HG03521 (cell line): Measurements from ENCODE around the gene SSB.
A peak's percentile ranks its signal among the peaks of the same experiment; 100 is the strongest.
"Not testable (repeated sequence)": the region's sequence is repeated elsewhere in the genome, so short reads cannot be mapped to it uniquely, and the experiment has no call there.

Experiments used
- ATAC-seq: cut with Tn5 transposase; IDR thresholded peaks from one replicate; pipeline ENCODE4 v1.9.1; 2021; ENCODE audit warnings: mild to moderate bottlenecking, moderate library complexity; ENCODE audit not compliant: unreplicated experiment

SSB gene

DNA sequence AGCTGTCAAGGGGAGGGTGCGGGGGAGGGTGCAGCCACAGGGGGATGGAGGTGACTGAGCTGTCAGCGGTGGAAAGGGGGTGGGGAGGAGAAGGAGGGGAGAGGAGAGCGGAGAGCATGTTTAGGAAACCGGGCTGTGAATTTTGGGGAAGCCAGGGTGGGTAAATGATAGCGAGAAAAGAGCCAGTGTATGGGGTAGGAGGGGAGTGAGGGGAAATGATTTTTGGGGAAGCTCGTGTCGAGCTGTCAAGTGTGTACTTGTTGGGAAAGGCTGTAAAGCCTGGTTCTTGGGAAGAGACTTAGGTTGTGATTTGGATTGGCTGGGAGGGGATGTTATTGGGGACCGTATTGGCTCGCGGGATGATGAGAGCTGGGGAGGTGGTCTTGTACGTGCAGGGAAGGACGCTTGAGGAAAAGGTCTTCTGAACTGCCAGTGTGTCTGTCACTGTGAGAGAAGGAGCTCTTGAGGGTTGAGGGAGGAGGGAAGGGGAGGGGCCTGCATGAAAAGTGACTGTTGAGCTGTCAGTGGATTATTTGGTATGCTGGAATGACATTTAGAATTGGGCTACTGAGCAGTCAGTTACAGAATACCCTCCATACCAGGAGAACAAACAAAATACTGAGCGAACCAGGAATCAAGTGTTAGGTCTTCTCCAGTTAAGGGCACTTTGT, 29.6 kb downstream of the SSB start:
- ATAC-seq: peak; percentile 3

GRCh38 chr2:169834401-169834800, 35.7 kb downstream of the SSB start:
- ATAC-seq: no peak

- no peak for ATAC-seq
Measured at GRCh38 chr2:169838743-169839489, 40.2 kb downstream of the SSB start.

- ATAC-seq: no peak
Measured at GRCh38 chr2:169839954-169840746, 41.5 kb downstream of the SSB start.

- ATAC-seq: no peak
Measured at GRCh38 chr2:169840747-169841142, 42.1 kb downstream of the SSB start.

DNA sequence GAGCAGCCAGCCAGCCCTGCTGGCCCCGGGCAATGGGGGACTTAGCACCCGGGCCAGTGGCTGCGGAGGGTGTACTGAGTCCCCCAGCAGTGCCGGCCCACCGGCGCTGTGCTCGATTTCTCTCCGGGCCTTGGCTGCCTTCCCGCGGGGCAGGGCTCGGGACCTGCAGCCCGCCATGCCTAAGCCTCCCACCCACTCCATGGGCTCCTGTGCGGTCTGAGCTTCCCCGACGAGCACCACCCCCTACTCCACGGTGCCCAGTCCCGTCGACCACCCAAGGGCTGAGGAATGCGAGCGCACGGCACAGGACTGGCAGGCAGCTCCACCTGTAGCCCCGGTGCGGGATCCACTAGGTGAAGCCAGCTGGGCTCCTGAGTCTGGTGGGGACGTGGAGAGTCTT, 43.0 kb downstream of the SSB start:
- not testable (repeated sequence) for ATAC-seq

DNA sequence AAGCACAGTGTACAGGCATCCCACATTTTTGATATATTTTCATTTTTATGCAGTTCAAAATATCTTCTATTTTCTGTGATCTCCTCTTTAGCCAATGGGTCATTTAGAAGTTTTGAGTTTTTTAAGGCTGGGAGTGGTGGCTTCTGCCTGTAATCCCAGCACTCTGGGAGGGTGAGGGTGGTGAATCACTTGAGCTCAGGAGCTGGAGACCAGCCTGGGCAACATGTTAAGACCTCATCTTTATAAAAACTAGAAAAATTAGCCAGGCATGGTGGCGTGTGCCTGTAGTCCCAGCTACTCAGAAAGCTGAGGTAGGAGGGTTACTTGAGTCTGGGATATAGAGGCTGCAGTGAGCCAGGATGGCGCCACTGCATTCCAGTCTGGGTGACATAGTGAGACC, 46.3 kb downstream of the SSB start:
- ATAC-seq: no peak

- not testable (repeated sequence) for ATAC-seq
Measured at GRCh38 chr2:169848959-169849693, 50.5 kb downstream of the SSB start.

GRCh38 chr2:169849710-169850109, 51.0 kb downstream of the SSB start:
- no peak for ATAC-seq

GRCh38 chr2:169853041-169853668, 54.5 kb downstream of the SSB start:
- ATAC-seq: no peak

- ATAC-seq: not testable (repeated sequence)
Measured at GRCh38 chr2:169855281-169856258, 56.9 kb downstream of the SSB start.

GRCh38 chr2:169859423-169859822, 60.8 kb downstream of the SSB start:
- ATAC-seq: no peak

DNA sequence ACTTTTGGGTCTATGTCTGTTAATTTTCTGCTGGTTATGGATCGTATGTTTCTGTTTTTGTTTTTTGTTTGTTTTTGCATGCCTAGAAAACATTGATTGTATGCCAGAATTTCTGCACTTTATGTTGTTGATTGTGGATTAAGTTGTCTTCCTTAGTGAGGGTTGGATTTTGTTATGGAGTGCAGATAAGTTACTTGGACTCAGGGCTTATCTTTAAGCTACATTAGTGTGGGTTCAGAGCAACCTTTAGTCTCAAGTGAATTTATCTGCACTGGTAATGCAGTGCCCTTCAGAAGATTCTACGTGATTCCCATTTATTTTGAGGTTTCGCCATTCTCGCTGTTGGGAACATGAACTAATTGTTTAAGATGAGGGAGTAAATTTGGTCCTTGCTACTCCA, 61.5 kb downstream of the SSB start:
- ATAC-seq: no peak
